GM21619 (cell line): ENCODE results near the gene SLC27A1.
"Not testable (repeated sequence)": the region's sequence is repeated elsewhere in the genome, so short reads cannot be mapped to it uniquely, and the experiment has no call there.

ENCODE experiments used
- ATAC-seq: cut with Tn5 transposase; IDR thresholded peaks from one replicate; pipeline ENCODE4 v1.9.1; 2021; ENCODE audit not compliant: unreplicated experiment

The SLC27A1 gene

GRCh38 chr19:17538684-17539237 is 68.4 kb downstream of the SLC27A1 start:
- no peak for ATAC-seq

- no peak for ATAC-seq
These were observed 69.2 kb downstream of the SLC27A1 start for GRCh38 chr19:17539238-17540117.

- ATAC-seq, result no peak
These were observed 69.8 kb downstream of the SLC27A1 start for GRCh38 chr19:17540174-17540573.

- ATAC-seq, result no peak
These were observed 70.9 kb downstream of the SLC27A1 start for GRCh38 chr19:17541184-17541759.

GRCh38 chr19:17542042-17542441 is 71.7 kb downstream of the SLC27A1 start:
- ATAC-seq, result no peak

GRCh38 chr19:17542793-17543582 is 72.7 kb downstream of the SLC27A1 start:
- ATAC-seq, result no peak

GRCh38 chr19:17543986-17544385 is 73.7 kb downstream of the SLC27A1 start:
- no peak for ATAC-seq

GRCh38 chr19:17544418-17544817 is 74.1 kb downstream of the SLC27A1 start:
- no peak for ATAC-seq

- ATAC-seq, result no peak
These were observed 77.8 kb downstream of the SLC27A1 start for GRCh38 chr19:17548145-17548544.

- ATAC-seq, result no peak
These were observed 78.9 kb downstream of the SLC27A1 start for GRCh38 chr19:17549085-17549740.

GRCh38 chr19:17550076-17550667 is 79.8 kb downstream of the SLC27A1 start:
- no peak for ATAC-seq

- not testable (repeated sequence) for ATAC-seq
These were observed 82.4 kb downstream of the SLC27A1 start for GRCh38 chr19:17552735-17553134.

GRCh38 chr19:17553256-17553655 is 82.9 kb downstream of the SLC27A1 start:
- ATAC-seq, result no peak

- ATAC-seq, result no peak
These were observed 84.7 kb downstream of the SLC27A1 start for GRCh38 chr19:17554968-17555479.

- ATAC-seq, result peak; percentile 81
These were observed 85.2 kb downstream of the SLC27A1 start, which contains the start of gene COLGALT1 for GRCh38 chr19:17555480-17555928. TSS of gene COLGALT1 (plus strand) at chr19:17555649. CDS start at chr19:17555714, 65 bp downstream.
